Lung (tissue), 12 donors: ENCODE results near the gene ERBIN. TPM values are rescaled to one million over a fixed set of nuclear protein-coding genes. Genes with fewer than 3 reads are reported as not detected.
A peak's percentile ranks its signal among the peaks of the same experiment; 100 is the strongest.

Source experiments
- ATAC-seq: fragments of 200-7000 bp; cut with Tn5 transposase; one replicate; pipeline ENCODE4 v1.9.1; 2020; ENCODE audit warnings: moderate number of reproducible peaks; ENCODE audit not compliant: insufficient read depth, low FRiP score
- DNase-seq, 3 donors: peaks; one replicate each; pipeline ENCODE4 v3.0.0-alpha.2; 2013 to 2017
- H3K27ac ChIP-seq, 2 donors: one replicate each; pipeline ENCODE4 v1.5.1; 2013; ENCODE audit warnings: mild to moderate bottlenecking in 2 of 2, moderate library complexity in 2 of 2, control low read depth in 1 of 2, inconsistent platforms in 1 of 2, low read depth in 1 of 2, low read length in 1 of 2
- H3K27me3 ChIP-seq, 3 donors: one replicate each; pipeline ENCODE4 v1.5.1; 2013; ENCODE audit warnings: low read length in 2 of 3; ENCODE audit not compliant: control insufficient read depth in 3 of 3, insufficient read depth in 3 of 3
- H3K36me3 ChIP-seq, 4 donors: one replicate each; pipeline ENCODE4 v1.5.1; 2013; ENCODE audit warnings: low read length in 4 of 4, mild to moderate bottlenecking in 1 of 4, moderate library complexity in 1 of 4; ENCODE audit not compliant: control insufficient read depth in 4 of 4, insufficient read depth in 4 of 4
- H3K4me1 ChIP-seq, 5 donors: one replicate each; pipeline ENCODE4 v1.5.1; 2013; ENCODE audit warnings: low read length in 5 of 5, mild to moderate bottlenecking in 2 of 5, moderate library complexity in 1 of 5; ENCODE audit not compliant: control insufficient read depth in 5 of 5, insufficient read depth in 5 of 5
- H3K4me3 ChIP-seq: one replicate; pipeline ENCODE4 v1.5.1; 2013; ENCODE audit warnings: mild to moderate bottlenecking, control low read depth, moderate library complexity
- H3K9ac ChIP-seq, 2 donors: one replicate each; pipeline ENCODE4 v1.5.1; 2013; ENCODE audit warnings: low read length in 2 of 2, control low read depth in 1 of 2; ENCODE audit not compliant: insufficient read depth in 1 of 2
- H3K9me3 ChIP-seq, 4 donors: one replicate each; pipeline ENCODE4 v1.5.1; 2013; ENCODE audit warnings: low read length in 3 of 4, mild to moderate bottlenecking in 1 of 4, moderate library complexity in 1 of 4; ENCODE audit not compliant: control insufficient read depth in 4 of 4, insufficient read depth in 3 of 4
- CTCF ChIP-seq: IDR thresholded peaks from 2 replicates; pipeline ENCODE4 v1.5.1; 2012; ENCODE audit warnings: mild to moderate bottlenecking; ENCODE audit errors: control extremely low read depth, extremely low read depth
- WGBS, 2 donors: extraction: QIAGEN DNeasy Blood & Tissue Kit; methylation state at CpG; one replicate each; pipeline ENCODE4 v1.1.7; 2013; 5-methylcytosine and 5-hydroxymethylcytosine counted together
- polyA plus RNA-seq, 2 donors: library from polyadenylated mRNA; stranded (reverse); fragments of 200-250 nt; gene quantifications; one replicate each; pipeline ENCODE4 v1.2.1, GENCODE V29; 2013
- total RNA-seq, 2 donors: library from RNA; depleted of rRNA in 1 of 2; stranded (reverse); fragments of >200 nt in 1 of 2; gene quantifications; one replicate each; pipeline ENCODE4 v1.2.1, GENCODE V29; 2014 to 2021
- donor health status: control.
- donor health status: control.
- donor health status: Bipolar disorder and iron deficiency.
- donor health status: healthy.
- donor health status: DM: yes; HTN: yes; CAD: no.

ERBIN gene
- total and polyA plus RNA-seq, 4 donors = 13.8 to 235 (median 41.9) TPM

GRCh38 chr5:66066826-66067225 lies 140.5 kb downstream of the ERBIN start:
- H3K36me3 ChIP-seq = peaks cover 0 to 9% (median 2%) of the 10 kb centered on the region in 4 donors
- no peaks in the 10 kb centered on the region for H3K4me1 ChIP-seq
- DNase-seq = no peak
- no peak overlapping the region for H3K27ac ChIP-seq
- WGBS, 2 donors = 85 to 91% methylated on average over 2 of the region's 2 CpGs
- H3K27me3 ChIP-seq = no peaks in the 10 kb centered on the region
- no peak overlapping the region for H3K4me3 ChIP-seq
- H3K9ac ChIP-seq = no peak overlapping the region
- TF ChIP-seq CTCF = no peak
- no peak for ATAC-seq
- H3K9me3 ChIP-seq = no peaks in the 10 kb centered on the region

DNA sequence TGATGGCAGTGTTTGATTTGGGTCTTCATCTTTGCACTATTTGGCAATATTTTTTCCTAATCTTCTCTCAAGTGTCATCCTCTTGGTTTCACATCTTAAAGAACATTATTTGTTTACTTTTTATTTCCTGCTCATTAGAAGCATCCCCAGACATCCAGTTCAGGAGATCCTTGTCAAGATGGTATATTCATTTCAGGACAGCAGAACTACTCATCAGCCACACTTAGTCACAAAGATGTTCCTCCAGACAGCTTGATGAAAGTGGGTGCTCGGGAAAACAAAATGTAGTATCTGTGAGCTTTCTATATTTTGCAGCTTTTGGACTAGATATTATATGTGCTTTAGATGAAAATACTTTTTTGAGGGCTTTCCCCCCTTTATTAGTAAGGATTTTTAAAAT lies 145.7 kb downstream of the ERBIN start:
- DNase-seq = no peak
- Histone ChIP-seq H3K9ac (no peak overlapping the region), H3K36me3 (peaks cover 0 to 9% (median 1%) of the 10 kb centered on the region in 4 donors), H3K9me3 (no peaks in the 10 kb centered on the region), H3K27ac (no peak overlapping the region), H3K27me3 (no peaks in the 10 kb centered on the region), H3K4me3 (no peak overlapping the region), H3K4me1 (no peaks in the 10 kb centered on the region)
- TF ChIP-seq CTCF = no peak
- ATAC-seq = no peak
- WGBS, 2 donors = 85% methylated on average over 1 of the region's 1 CpG

- Histone ChIP-seq H3K9ac (no peak overlapping the region), H3K27ac (no peak overlapping the region), H3K36me3 (peaks cover 0 to 9% (median 3%) of the 10 kb centered on the region in 4 donors), H3K27me3 (no peaks in the 10 kb centered on the region), H3K4me1 (no peaks in the 10 kb centered on the region), H3K9me3 (no peaks in the 10 kb centered on the region), H3K4me3 (no peak overlapping the region)
- ATAC-seq = no peak
- TF ChIP-seq CTCF = no peak
- no peak for DNase-seq
Measured at GRCh38 chr5:66074901-66075300, 148.5 kb downstream of the ERBIN start.

- H3K4me1 ChIP-seq = no peaks in the 10 kb centered on the region
- no peak for ATAC-seq
- H3K27me3 ChIP-seq = no peaks in the 10 kb centered on the region
- no peak for TF ChIP-seq CTCF
- peaks cover 0 to 8% (median 1%) of the 10 kb centered on the region in 4 donors for H3K36me3 ChIP-seq
- H3K9ac ChIP-seq = no peak overlapping the region
- H3K4me3 ChIP-seq = no peak overlapping the region
- peak in 2 of 3 donors; percentile 37 to 62 for DNase-seq
- no peak overlapping the region for H3K27ac ChIP-seq
- 93 to 99% methylated on average over 2 of the region's 2 CpGs for WGBS, 2 donors
- H3K9me3 ChIP-seq = no peaks in the 10 kb centered on the region
Measured at GRCh38 chr5:66080664-66081063, 154.3 kb downstream of the ERBIN start.
